Activated CD8-positive, alpha-beta T cell treated with anti-CD3 and anti-CD28 coated beads for 36 hours (primary cell): ENCODE measurements around the gene HJV. TPM values are rescaled to one million over a fixed set of nuclear protein-coding genes. Genes with fewer than 3 reads are reported as not detected.

Experiments
- ATAC-seq: fragments of 200-7000 bp; cut with Tn5 transposase; one replicate; pipeline ENCODE4 v1.10.0; 2021; ENCODE audit warnings: mild to moderate bottlenecking, moderate library complexity
- CTCF ChIA-PET: fragments of 350-600 bp; sonication (Branson Sonifier 250); formaldehyde crosslinking; loops from one replicate; lab custom pipeline; 2021; ENCODE audit warnings: antibody characterized with exemption; lab: Charles Lee
- POLR2A ChIA-PET: fragments of 350-600 bp; sonication (Branson Sonifier 250); formaldehyde crosslinking; loops from one replicate; lab custom pipeline; 2021; ENCODE audit warnings: antibody characterized with exemption; lab: Charles Lee
- DNase-seq: peaks from one replicate; pipeline ENCODE4 v3.0.0-alpha.2; 2020
- H3K27ac Mint-ChIP-seq: one replicate; pipeline ENCODE4 v1.8.0; 2021; ENCODE audit warnings: mild to moderate bottlenecking, mixed read lengths
- H3K27me3 Mint-ChIP-seq: one replicate; pipeline ENCODE4 v1.8.0; 2021; ENCODE audit warnings: mixed read lengths
- H3K36me3 Mint-ChIP-seq: one replicate; pipeline ENCODE4 v1.8.0; 2021; ENCODE audit warnings: low read depth, mixed read lengths
- H3K4me1 Mint-ChIP-seq: one replicate; pipeline ENCODE4 v1.8.0; 2021; ENCODE audit warnings: low read depth, mixed read lengths
- H3K4me3 Mint-ChIP-seq: one replicate; pipeline ENCODE4 v1.8.0; 2021; ENCODE audit warnings: mild to moderate bottlenecking, moderate library complexity, mixed read lengths
- H3K9me3 Mint-ChIP-seq: one replicate; pipeline ENCODE4 v1.8.0; 2021; ENCODE audit warnings: mixed read lengths
- intact Hi-C: fragments of 100-400 bp; cut with micrococcal nuclease; formaldehyde crosslinking; loops from one replicate; pipeline ENCODE4 v1.10.0; 2022
- total RNA-seq, 2 experiments: library from RNA; stranded (reverse); gene quantifications; one replicate each; pipeline ENCODE4 v1.2.3, GENCODE V29; 2021
- TF ChIP-seq, protein P1 (sequence below): fragments of 200-600 bp; IDR thresholded peaks from one replicate; pipeline ENCODE4 v1.8.0; 2022; ENCODE audit warnings: antibody characterized with exemption, mild to moderate bottlenecking

The HJV gene
- total RNA-seq, 2 experiments from 2014 or later, result not detected

DNA sequence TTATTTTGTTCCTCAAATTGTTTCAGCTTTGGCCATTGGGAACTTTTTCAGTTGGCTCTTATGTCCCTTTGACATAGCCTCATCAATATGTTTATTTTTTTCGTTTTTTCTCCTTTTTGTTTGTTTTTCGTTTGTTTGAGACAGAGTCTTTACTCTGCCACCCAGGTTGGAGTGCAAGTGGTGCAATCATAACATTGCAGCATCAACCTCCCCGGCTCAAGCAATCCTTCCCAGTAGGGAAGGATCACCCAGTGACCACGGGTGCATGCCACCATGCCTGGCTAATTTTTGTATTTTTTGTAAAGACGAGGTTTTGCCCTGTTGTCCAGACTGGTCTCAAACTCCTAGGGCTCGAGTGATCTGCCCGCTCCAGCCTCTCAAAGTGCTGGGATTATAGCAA, 49.0 kb downstream of the HJV start:
- no peaks in the 10 kb centered on the region for H3K27me3 Mint-ChIP-seq
- H3K4me1 Mint-ChIP-seq, result peaks cover 29% of the 10 kb centered on the region
- H3K36me3 Mint-ChIP-seq, result peaks cover 8% of the 10 kb centered on the region
- intact Hi-C loops, result no loop called here
- no peak for ATAC-seq
- no peak overlapping the region for H3K4me3 Mint-ChIP-seq
- TF ChIP-seq, protein P1, sequence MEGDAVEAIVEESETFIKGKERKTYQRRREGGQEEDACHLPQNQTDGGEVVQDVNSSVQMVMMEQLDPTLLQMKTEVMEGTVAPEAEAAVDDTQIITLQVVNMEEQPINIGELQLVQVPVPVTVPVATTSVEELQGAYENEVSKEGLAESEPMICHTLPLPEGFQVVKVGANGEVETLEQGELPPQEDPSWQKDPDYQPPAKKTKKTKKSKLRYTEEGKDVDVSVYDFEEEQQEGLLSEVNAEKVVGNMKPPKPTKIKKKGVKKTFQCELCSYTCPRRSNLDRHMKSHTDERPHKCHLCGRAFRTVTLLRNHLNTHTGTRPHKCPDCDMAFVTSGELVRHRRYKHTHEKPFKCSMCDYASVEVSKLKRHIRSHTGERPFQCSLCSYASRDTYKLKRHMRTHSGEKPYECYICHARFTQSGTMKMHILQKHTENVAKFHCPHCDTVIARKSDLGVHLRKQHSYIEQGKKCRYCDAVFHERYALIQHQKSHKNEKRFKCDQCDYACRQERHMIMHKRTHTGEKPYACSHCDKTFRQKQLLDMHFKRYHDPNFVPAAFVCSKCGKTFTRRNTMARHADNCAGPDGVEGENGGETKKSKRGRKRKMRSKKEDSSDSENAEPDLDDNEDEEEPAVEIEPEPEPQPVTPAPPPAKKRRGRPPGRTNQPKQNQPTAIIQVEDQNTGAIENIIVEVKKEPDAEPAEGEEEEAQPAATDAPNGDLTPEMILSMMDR, result no peak
- CTCF ChIA-PET, result interaction anchor here (0.6 to 1.6 kb wide), 4 partner anchors 35 to 61 kb away, joined by 3 to 4 read pairs (median 4); no protein-coding TSS in a partner anchor
- POLR2A ChIA-PET, result interaction anchor here (0.5 to 1.8 kb wide), 7 partner anchors 9 to 103 kb away, joined by 3 to 7 read pairs (median 4); partner anchors contain the start of genes RBM8A and TXNIP
- no peak for DNase-seq
- no peak overlapping the region for H3K27ac Mint-ChIP-seq
- peaks cover 3% of the 10 kb centered on the region for H3K9me3 Mint-ChIP-seq

Other genes starting within 250 kb of the HJV start
- 10 to 100 TPM; 12.6 to 13.1 TPM for gene RNF115, start 197.6 kb downstream of the HJV start, total RNA-seq
- 10 to 100 TPM; 38.2 to 39.4 TPM for gene POLR3C, start 197.5 kb downstream of the HJV start, total RNA-seq
- gene NUDT17, start 176.1 kb downstream of the HJV start, total RNA-seq, result 1 to 10 TPM; 3.0 to 3.3 TPM
- 10 to 100 TPM; 17.9 to 18.9 TPM for gene PIAS3, start 162.7 kb downstream of the HJV start, total RNA-seq
- under 1 TPM; 0.54 to 0.59 TPM for gene ANKRD35, start 135.9 kb downstream of the HJV start, total RNA-seq
- gene ITGA10, start 111.7 kb downstream of the HJV start, total RNA-seq, result 1 to 10 TPM; 1.3 to 1.4 TPM
- 10 to 100 TPM; 25.8 to 26.3 TPM for gene PEX11B, start 103.0 kb downstream of the HJV start, total RNA-seq
- 100 to 1,000 TPM; 261 to 269 TPM for gene RBM8A, start 94.3 kb downstream of the HJV start, total RNA-seq
- gene LIX1L, start 63.7 kb downstream of the HJV start, total RNA-seq, result 10 to 100 TPM; 41.5 to 43.6 TPM
- 1 to 10 TPM; 6.6 to 7.7 TPM for gene ANKRD34A, start 57.2 kb downstream of the HJV start, total RNA-seq
- gene POLR3GL, start 57.0 kb downstream of the HJV start, total RNA-seq, result 10 to 100 TPM; 22.3 to 23.3 TPM
- gene TXNIP, start 25.2 kb downstream of the HJV start, total RNA-seq, result 100 to 1,000 TPM; 130 to 134 TPM
- 1 to 10 TPM; 1.5 to 1.6 TPM for gene NBPF10, start 123.1 kb upstream of the HJV start, total RNA-seq
- 10 to 100 TPM; 19.2 to 21.9 TPM for gene NOTCH2NLA, start 207.3 kb upstream of the HJV start, total RNA-seq